Vagina (tissue), 2 donors: ENCODE results near the gene LEKR1.

Experiments used
- POLR2A ChIP-seq, 2 donors: fragments of 450-650 bp; IDR thresholded peaks; one replicate each; pipeline ENCODE4 v1.6.1; 2017; ENCODE audit warnings: antibody characterized with exemption in 2 of 2, mild to moderate bottlenecking in 2 of 2, moderate library complexity in 2 of 2
- POLR2AphosphoS5 ChIP-seq, 2 donors: sonication (generic); formaldehyde crosslinking; IDR thresholded peaks; one replicate each; pipeline ENCODE4 v1.9.0; 2017; ENCODE audit warnings: antibody characterized with exemption in 2 of 2, mild to moderate bottlenecking in 2 of 2, low read depth in 1 of 2; ENCODE audit not compliant: insufficient read depth in 1 of 2
- TF ChIP-seq, protein P1 (sequence below), 3 experiments: fragments of 450-650 bp in 2 of 3; fragments of 200-600 bp in 1 of 3; sonication (generic) in 1 of 3; IDR thresholded peaks; one replicate each; pipeline ENCODE4 v1.5.1; 2017 to 2019; ENCODE audit warnings: antibody characterized with exemption in 3 of 3, mild to moderate bottlenecking in 2 of 3, moderate library complexity in 2 of 3

DNA sequence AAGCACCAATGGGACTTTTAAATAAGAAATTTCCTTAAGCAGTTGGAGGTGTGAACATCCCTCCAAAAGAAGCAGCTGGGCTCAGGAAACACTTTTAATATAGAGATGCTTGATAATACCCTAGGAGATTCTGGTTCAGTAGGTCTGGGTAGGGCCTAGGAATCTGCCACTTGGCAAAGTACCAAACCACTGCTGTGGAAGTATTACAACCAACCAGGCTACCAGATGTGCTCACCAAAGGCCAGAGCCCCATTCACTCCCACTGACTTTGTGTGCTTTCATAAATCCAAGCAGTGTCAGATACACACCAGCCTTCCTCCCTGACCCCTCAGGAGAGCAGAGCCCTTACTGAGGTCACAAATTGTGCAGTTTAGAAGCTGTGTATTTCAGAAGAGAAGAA is 171.2 kb downstream of the LEKR1 start:
- TF ChIP-seq, protein P1, sequence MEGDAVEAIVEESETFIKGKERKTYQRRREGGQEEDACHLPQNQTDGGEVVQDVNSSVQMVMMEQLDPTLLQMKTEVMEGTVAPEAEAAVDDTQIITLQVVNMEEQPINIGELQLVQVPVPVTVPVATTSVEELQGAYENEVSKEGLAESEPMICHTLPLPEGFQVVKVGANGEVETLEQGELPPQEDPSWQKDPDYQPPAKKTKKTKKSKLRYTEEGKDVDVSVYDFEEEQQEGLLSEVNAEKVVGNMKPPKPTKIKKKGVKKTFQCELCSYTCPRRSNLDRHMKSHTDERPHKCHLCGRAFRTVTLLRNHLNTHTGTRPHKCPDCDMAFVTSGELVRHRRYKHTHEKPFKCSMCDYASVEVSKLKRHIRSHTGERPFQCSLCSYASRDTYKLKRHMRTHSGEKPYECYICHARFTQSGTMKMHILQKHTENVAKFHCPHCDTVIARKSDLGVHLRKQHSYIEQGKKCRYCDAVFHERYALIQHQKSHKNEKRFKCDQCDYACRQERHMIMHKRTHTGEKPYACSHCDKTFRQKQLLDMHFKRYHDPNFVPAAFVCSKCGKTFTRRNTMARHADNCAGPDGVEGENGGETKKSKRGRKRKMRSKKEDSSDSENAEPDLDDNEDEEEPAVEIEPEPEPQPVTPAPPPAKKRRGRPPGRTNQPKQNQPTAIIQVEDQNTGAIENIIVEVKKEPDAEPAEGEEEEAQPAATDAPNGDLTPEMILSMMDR (IDR thresholded peaks at IDR 0.05), result no peak
- TF ChIP-seq POLR2A (IDR thresholded peaks at IDR 0.05) (no peak), POLR2AphosphoS5 (IDR thresholded peaks at IDR 0.05; ENCODE audit: insufficient read depth in 1 of 2, low read depth in 1 of 2) (no peak)
